Sigmoid colon (tissue), 7 donors: ENCODE measurements around the gene RHEX. TPM values are rescaled to one million over a fixed set of nuclear protein-coding genes. Genes with fewer than 3 reads are reported as not detected.
"Not testable (repeated sequence)": the region's sequence is repeated elsewhere in the genome, so short reads cannot be mapped to it uniquely, and the experiment has no call there.

Experiments
- DNase-seq: peaks from one replicate; pipeline ENCODE4 v3.0.0-alpha.2; 2019
- H3K27ac ChIP-seq, 4 donors: fragments of 200-600 bp; sonication (generic); one replicate each; pipeline ENCODE4 v1.5.1; 2016 to 2019; ENCODE audit warnings: mild to moderate bottlenecking in 1 of 4
- H3K27me3 ChIP-seq, 3 donors: fragments of 200-600 bp; sonication (generic); one replicate each; pipeline ENCODE4 v1.5.1; 2019; ENCODE audit warnings: mild to moderate bottlenecking in 1 of 3
- H3K36me3 ChIP-seq, 4 donors: fragments of 200-600 bp; sonication (generic); one replicate each; pipeline ENCODE4 v1.5.1; 2016 to 2019
- H3K4me1 ChIP-seq, 4 donors: fragments of 200-600 bp; sonication (generic); one replicate each; pipeline ENCODE4 v1.5.1; 2017 to 2019
- H3K4me3 ChIP-seq, 4 donors: fragments of 200-600 bp; sonication (generic); one replicate each; pipeline ENCODE4 v1.5.1; 2017 to 2019; ENCODE audit warnings: mild to moderate bottlenecking in 2 of 4, moderate library complexity in 1 of 4
- H3K9me3 ChIP-seq, 4 donors: fragments of 200-600 bp in 3 of 4; sonication (generic) in 3 of 4; one replicate each; pipeline versions ENCODE4 v1.5.1 to v1.6.1; 2013 to 2019
- EP300 ChIP-seq, 4 donors: sonication (generic); formaldehyde crosslinking; IDR thresholded peaks; one replicate each; pipeline ENCODE4 v1.6.1; 2017; ENCODE audit warnings: antibody characterized with exemption in 4 of 4
- POLR2A ChIP-seq, 2 donors: fragments of 450-650 bp; IDR thresholded peaks; one replicate each; pipeline ENCODE4 v1.6.1; 2016; ENCODE audit warnings: antibody characterized with exemption in 2 of 2, mild to moderate bottlenecking in 2 of 2, moderate library complexity in 2 of 2
- POLR2AphosphoS5 ChIP-seq, 4 donors: sonication (generic); formaldehyde crosslinking; IDR thresholded peaks; one replicate each; pipeline ENCODE4 v1.6.1; 2017; ENCODE audit warnings: antibody characterized with exemption in 4 of 4
- WGBS, 2 donors: extraction: QIAGEN DNeasy Blood & Tissue Kit; methylation state at CpG; one replicate each; pipeline ENCODE4 v1.1.7; 2013; 5-methylcytosine and 5-hydroxymethylcytosine counted together
- intact Hi-C: fragments of 100-400 bp; cut with DNase I; formaldehyde crosslinking; loops from one replicate; pipeline ENCODE4 v1.15.1; 2023
- polyA plus RNA-seq, 3 donors: library from polyadenylated mRNA; stranded (reverse); fragments of 200-250 nt; gene quantifications; one replicate each; pipeline ENCODE4 v1.2.3, GENCODE V29; 2013
- total RNA-seq, 4 donors: library from RNA; depleted of rRNA; stranded (reverse); fragments of >200 nt; gene quantifications; one replicate each; pipeline ENCODE4 v1.1.0, GENCODE V29; 2016
- TF ChIP-seq, protein P1 (sequence below), 4 experiments: fragments of 450-650 bp in 3 of 4; fragments of 200-600 bp in 1 of 4; IDR thresholded peaks; one replicate each; pipeline ENCODE4 v1.5.1; 2016 to 2019; ENCODE audit warnings: antibody characterized with exemption in 4 of 4, mild to moderate bottlenecking in 3 of 4, moderate library complexity in 2 of 4
- donor health status: healthy with polysubstance abuse.
- donor health status: Bipolar disorder and iron deficiency.
- donor health status: healthy.

The RHEX gene
- total and polyA plus RNA-seq, 7 donors: 0.54 to 3.6 (median 2.4) TPM; not detected in 4

DNA sequence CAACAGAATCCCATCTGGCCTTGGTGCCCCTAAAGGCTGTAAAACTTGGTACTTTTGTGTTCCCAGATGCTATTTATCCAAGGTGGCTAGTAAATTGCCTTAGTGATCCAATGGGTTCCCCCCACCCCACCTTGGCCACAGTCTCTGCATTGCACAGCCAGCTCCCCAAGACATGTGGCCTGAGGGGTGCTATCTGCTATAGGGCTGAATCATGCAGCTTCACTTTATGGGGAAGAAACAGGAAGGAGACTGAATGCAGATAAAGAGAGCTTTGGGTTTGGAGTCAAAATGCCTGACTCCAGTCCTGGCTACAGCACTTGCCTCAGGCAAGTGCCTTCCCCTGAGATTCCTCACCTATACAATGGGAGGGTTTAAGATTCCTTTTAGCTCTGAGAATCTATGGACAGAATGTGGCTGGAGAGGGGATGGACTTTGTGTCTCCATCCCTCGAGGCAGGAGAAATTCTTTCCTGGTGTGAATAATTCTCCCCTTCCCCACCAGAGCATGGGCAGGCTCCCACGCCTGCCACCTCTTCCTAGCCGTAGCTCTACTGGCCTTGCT lies 6.5 kb downstream of the RHEX start:
- no peak for DNase-seq
- Histone ChIP-seq H3K4me1 (no peaks in the 10 kb centered on the region), H3K9me3 (no peaks in the 10 kb centered on the region), H3K27ac (no peak overlapping the region), H3K27me3 (no peaks in the 10 kb centered on the region), H3K36me3 (no peaks in the 10 kb centered on the region), H3K4me3 (no peak overlapping the region)
- no peak for TF ChIP-seq POLR2AphosphoS5 (IDR thresholded peaks at IDR 0.05)
- TF ChIP-seq POLR2A (IDR thresholded peaks at IDR 0.05): no peak
- TF ChIP-seq, protein P1, sequence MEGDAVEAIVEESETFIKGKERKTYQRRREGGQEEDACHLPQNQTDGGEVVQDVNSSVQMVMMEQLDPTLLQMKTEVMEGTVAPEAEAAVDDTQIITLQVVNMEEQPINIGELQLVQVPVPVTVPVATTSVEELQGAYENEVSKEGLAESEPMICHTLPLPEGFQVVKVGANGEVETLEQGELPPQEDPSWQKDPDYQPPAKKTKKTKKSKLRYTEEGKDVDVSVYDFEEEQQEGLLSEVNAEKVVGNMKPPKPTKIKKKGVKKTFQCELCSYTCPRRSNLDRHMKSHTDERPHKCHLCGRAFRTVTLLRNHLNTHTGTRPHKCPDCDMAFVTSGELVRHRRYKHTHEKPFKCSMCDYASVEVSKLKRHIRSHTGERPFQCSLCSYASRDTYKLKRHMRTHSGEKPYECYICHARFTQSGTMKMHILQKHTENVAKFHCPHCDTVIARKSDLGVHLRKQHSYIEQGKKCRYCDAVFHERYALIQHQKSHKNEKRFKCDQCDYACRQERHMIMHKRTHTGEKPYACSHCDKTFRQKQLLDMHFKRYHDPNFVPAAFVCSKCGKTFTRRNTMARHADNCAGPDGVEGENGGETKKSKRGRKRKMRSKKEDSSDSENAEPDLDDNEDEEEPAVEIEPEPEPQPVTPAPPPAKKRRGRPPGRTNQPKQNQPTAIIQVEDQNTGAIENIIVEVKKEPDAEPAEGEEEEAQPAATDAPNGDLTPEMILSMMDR (IDR thresholded peaks at IDR 0.05): no peak
- TF ChIP-seq EP300 (IDR thresholded peaks at IDR 0.05): no peak
- 75 to 85% methylated on average over 3 of the region's 3 CpGs for WGBS, 2 donors
- intact Hi-C loops: no loop called here

DNA sequence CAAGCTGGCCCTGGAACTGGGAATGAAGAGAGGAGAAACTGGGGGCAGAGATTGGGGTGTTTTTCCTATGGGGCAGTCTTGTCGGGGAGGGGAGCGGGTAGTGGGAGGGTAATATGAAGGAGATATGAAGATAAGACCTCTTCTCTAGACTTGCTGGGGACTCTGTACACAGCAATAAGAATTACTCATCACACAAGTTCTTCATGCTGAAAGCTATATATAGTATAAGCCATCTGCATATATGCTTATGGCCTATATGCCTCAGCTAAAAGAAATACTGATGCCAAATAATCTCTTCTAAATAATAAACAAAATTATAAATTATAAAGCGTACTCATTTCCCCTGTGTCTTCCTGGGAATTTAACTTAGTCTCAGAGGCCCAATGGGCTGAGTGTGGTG lies 7.9 kb downstream of the RHEX start:
- intact Hi-C loops: no loop called here
- H3K27ac ChIP-seq: no peak overlapping the region
- no peaks in the 10 kb centered on the region for H3K36me3 ChIP-seq
- H3K27me3 ChIP-seq: no peaks in the 10 kb centered on the region
- no peaks in the 10 kb centered on the region for H3K9me3 ChIP-seq
- 93 to 95% methylated on average over 3 of the region's 3 CpGs for WGBS, 2 donors
- H3K4me3 ChIP-seq: no peak overlapping the region
- no peak for DNase-seq
- H3K4me1 ChIP-seq: no peaks in the 10 kb centered on the region
- no peak for TF ChIP-seq POLR2A (IDR thresholded peaks at IDR 0.05)
- TF ChIP-seq POLR2AphosphoS5 (IDR thresholded peaks at IDR 0.05): no peak
- TF ChIP-seq EP300 (IDR thresholded peaks at IDR 0.05): no peak
- TF ChIP-seq, protein P1 (IDR thresholded peaks at IDR 0.05): no peak

DNA sequence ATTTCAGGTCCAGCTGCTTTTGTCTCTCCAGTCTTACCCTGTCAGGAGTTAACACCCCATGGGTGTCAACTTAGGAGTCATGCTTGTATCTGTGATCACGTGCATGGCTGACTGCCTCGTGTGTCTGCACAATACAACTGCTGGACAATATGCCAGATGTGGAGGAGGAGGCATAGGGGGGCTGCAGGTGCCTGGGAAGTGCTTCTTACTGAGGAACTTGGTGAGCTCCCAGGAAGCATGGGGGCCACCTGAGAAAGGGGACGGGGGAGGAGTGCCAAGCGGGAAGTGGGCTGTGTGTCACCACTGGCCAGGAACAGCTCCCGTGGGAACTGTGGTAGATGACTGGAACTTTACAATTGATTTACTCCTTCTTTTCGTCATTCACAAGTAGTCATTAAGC lies 9.5 kb downstream of the RHEX start:
- no peak overlapping the region for H3K4me3 ChIP-seq
- WGBS, 2 donors: 78 to 87% methylated on average over 6 of the region's 6 CpGs
- no peak overlapping the region for H3K27ac ChIP-seq
- DNase-seq: no peak
- peaks cover 0 to 5% (median 0%) of the 10 kb centered on the region in 4 donors for H3K4me1 ChIP-seq
- H3K27me3 ChIP-seq: no peaks in the 10 kb centered on the region
- no peaks in the 10 kb centered on the region for H3K9me3 ChIP-seq
- no peaks in the 10 kb centered on the region for H3K36me3 ChIP-seq
- intact Hi-C loops: no loop called here
- TF ChIP-seq POLR2AphosphoS5 (IDR thresholded peaks at IDR 0.05) (no peak), EP300 (IDR thresholded peaks at IDR 0.05) (no peak), POLR2A (IDR thresholded peaks at IDR 0.05) (no peak)
- TF ChIP-seq, protein P1 (IDR thresholded peaks at IDR 0.05): no peak

DNA sequence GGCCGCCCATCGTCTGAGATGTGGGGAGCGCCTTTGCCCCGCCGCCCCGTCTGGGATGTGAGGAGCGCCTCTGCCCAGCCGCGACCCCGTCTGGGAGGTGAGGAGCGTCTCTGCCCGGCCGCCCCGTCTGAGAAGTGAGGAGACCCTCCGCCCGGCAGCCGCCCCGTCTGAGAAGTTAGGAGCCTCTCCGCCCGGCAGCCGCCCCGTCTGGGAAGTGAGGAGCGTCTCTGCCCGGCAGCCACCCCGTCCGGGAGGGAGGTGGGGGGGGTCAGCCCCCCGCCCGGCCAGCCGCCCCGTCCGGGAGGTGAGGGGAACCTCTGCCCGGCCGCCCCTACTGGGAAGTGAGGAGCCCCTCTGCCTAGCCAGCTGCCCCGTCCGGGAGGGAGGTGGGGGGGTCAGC lies 11.0 kb downstream of the RHEX start:
- H3K27me3 ChIP-seq, H3K36me3 ChIP-seq, H3K4me3 ChIP-seq, H3K4me1 ChIP-seq, DNase-seq, intact Hi-C loops, H3K27ac ChIP-seq, H3K9me3 ChIP-seq: not testable (repeated sequence)
- 93 to 97% methylated on average over 29 of the region's 35 CpGs for WGBS, 2 donors

DNA sequence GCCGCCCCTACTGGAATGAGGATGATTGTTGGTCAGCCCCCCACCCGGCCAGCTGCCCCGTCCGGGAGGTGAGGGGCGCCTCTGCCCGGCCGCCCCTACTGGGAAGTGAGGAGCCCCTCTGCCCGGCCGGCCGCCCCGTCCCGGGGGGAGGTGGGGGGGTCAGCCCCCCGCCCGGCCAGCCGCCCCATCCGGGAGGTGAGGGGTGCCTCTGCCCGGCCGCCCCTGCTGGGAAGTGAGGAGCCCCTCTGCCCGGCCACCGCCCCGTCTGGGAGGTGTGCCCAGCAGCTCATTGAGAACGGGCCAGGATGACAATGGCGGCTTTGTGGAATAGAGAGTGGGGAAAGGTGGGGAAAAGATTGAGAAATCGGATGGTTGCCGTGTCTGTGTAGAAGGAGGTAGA lies 11.5 kb downstream of the RHEX start:
- H3K4me3 ChIP-seq, H3K9me3 ChIP-seq, intact Hi-C loops, H3K4me1 ChIP-seq, H3K27me3 ChIP-seq, H3K36me3 ChIP-seq, H3K27ac ChIP-seq, DNase-seq: not testable (repeated sequence)
- WGBS, 2 donors: 93 to 96% methylated on average over 23 of the region's 25 CpGs

DNA sequence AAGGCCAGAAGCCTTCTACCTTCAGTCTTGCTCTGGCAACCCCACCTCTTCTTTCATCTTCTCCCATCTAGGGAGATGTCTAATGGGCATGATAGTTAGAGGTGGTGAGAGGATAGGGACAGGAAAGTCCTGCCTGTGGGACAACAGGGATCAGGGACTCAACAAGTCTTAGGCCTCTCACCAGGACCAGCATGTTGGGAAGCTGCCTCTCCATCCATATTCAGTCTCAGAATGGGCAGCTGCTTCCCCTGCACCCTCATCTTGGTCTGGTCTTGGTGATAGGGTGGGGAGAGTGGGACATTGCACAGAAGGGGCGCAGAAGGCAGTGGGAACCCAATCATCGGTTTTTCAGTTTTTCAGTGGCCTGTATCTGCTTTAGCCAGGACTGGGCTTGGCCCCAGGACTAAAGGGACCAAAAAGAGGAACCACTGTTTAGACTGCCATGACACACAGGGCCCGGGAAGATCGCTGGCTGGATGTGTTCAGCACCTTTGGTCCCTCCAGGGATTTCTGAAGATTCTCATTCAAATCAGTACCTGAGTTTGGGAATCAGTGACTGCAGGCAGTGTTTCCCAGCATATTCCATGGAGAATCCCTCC lies 12.7 kb downstream of the RHEX start:
- H3K4me3 ChIP-seq: no peak overlapping the region
- TF ChIP-seq EP300 (IDR thresholded peaks at IDR 0.05) (no peak), POLR2A (IDR thresholded peaks at IDR 0.05) (no peak), POLR2AphosphoS5 (IDR thresholded peaks at IDR 0.05) (no peak)
- TF ChIP-seq, protein P1 (IDR thresholded peaks at IDR 0.05): no peak
- H3K9me3 ChIP-seq: no peaks in the 10 kb centered on the region
- 90 to 91% methylated on average over 4 of the region's 4 CpGs for WGBS, 2 donors
- no peak for DNase-seq
- H3K36me3 ChIP-seq: no peaks in the 10 kb centered on the region
- intact Hi-C loops: no loop called here
- H3K27ac ChIP-seq: no peak overlapping the region
- peaks cover 0 to 6% (median 0%) of the 10 kb centered on the region in 4 donors for H3K4me1 ChIP-seq
- no peaks in the 10 kb centered on the region for H3K27me3 ChIP-seq
